HepG2 (cell line): ENCODE results near the gene CDHR1. TPM values are rescaled to one million over a fixed set of nuclear protein-coding genes. Genes with fewer than 3 reads are reported as not detected.

Experiments
- ATAC-seq: fragments of 200-7000 bp; cut with Tn5 transposase; 3 replicates; pipeline ENCODE4 v1.9.1; 2020; ENCODE audit warnings: mild to moderate bottlenecking, moderate library complexity
- BruUV-seq: library from RNA; stranded (reverse); fragments of 400-500 nt; replicated peaks from 2 replicates; lab custom pipeline; 2021; lab: Mats Ljungman, UMichigan
- CTCF ChIA-PET: fragments of 300-600 bp; formaldehyde crosslinking; extraction: SDS; loops from one replicate; lab custom pipeline; 2021; ENCODE audit warnings: low total read pairs, inconsistent platforms, low intra/inter-chr PET ratio; lab: Yijun Ruan, JAX
- POLR2A ChIA-PET: fragments of 350-600 bp; sonication (Branson Sonifier 250); formaldehyde crosslinking; loops from one replicate; lab custom pipeline; 2020; ENCODE audit warnings: antibody characterized with exemption, inconsistent platforms; lab: Yijun Ruan, JAX
- DNase-seq: peaks from one replicate; pipeline ENCODE4 v3.0.0-alpha.2; 2015; ENCODE audit warnings: low spot score
- FAIRE-seq: peaks from 3 replicates; lab custom pipeline; 2011; peaks lifted over from hg19 to GRCh38; lab: Jason Lieb, UNC
- H2AFZ ChIP-seq: one replicate; pipeline ENCODE4 v1.6.1; 2011; ENCODE audit warnings: low read length, inconsistent platforms
- H3K27ac ChIP-seq: fragments of 300-600 bp; 3 replicates; pipeline ENCODE4 v1.8.0; 2011; ENCODE audit warnings: mixed run types, mild to moderate bottlenecking, mixed read lengths, low read length, inconsistent platforms; ENCODE audit not compliant: insufficient read depth; ENCODE audit errors: extremely low read length
- H3K27me3 ChIP-seq, 2 experiments: fragments of 200-600 bp in 1 of 2; 2 replicates in 1 of 2; 3 replicates in 1 of 2; pipeline versions ENCODE4 v1.6.0 to v1.8.0; 2011; ENCODE audit warnings: low read length in 2 of 2, mild to moderate bottlenecking in 2 of 2, moderate library complexity in 2 of 2, inconsistent platforms in 1 of 2; ENCODE audit not compliant: insufficient read depth in 2 of 2, control insufficient read depth in 1 of 2
- H3K36me3 ChIP-seq, 2 experiments: fragments of 200-600 bp in 1 of 2; replicated peaks in 1 of 2; 2 replicates in 1 of 2; 3 replicates in 1 of 2; pipeline versions ENCODE4 v1.5.1 to v1.8.0; 2011; ENCODE audit warnings: low read length in 2 of 2, inconsistent platforms in 1 of 2; ENCODE audit not compliant: insufficient read depth in 2 of 2, control insufficient read depth in 1 of 2
- H3K4me1 ChIP-seq: 2 replicates; pipeline ENCODE4 v1.5.1; 2012; ENCODE audit warnings: low read length, inconsistent platforms; ENCODE audit not compliant: insufficient read depth
- H3K4me2 ChIP-seq: 2 replicates; pipeline ENCODE4 v1.6.0; 2011; ENCODE audit warnings: low read depth, low read length, inconsistent platforms
- H3K4me3 ChIP-seq, 3 experiments: fragments of 200-600 bp in 1 of 3; sonication (generic), shearing (Covaris generic) in 1 of 3; replicated peaks in 1 of 3; 2 replicates each; pipeline ENCODE4 v1.5.1; 2011 to 2016; ENCODE audit warnings: low read length in 3 of 3, inconsistent platforms in 2 of 3, low read depth in 2 of 3, mild to moderate bottlenecking in 2 of 3, control low read depth in 1 of 3, mixed read lengths in 1 of 3; ENCODE audit not compliant: insufficient read depth in 1 of 3
- H3K79me2 ChIP-seq: one replicate; pipeline ENCODE4 v1.6.1; 2011; ENCODE audit warnings: low read length, inconsistent platforms; ENCODE audit not compliant: insufficient read depth
- H3K9ac ChIP-seq: 2 replicates; pipeline ENCODE4 v1.6.0; 2011; ENCODE audit warnings: mild to moderate bottlenecking, low read depth, low read length, inconsistent platforms; ENCODE audit not compliant: insufficient read depth
- H3K9me3 ChIP-seq: 2 replicates; pipeline ENCODE4 v1.5.1; 2012; ENCODE audit warnings: mild to moderate bottlenecking, low read length
- H4K20me1 ChIP-seq: 2 replicates; pipeline ENCODE4 v1.6.0; 2011; ENCODE audit warnings: inconsistent platforms, mild to moderate bottlenecking, low read length, moderate library complexity; ENCODE audit not compliant: insufficient read depth
- CCAR2 ChIP-seq: fragments of 200-400 bp; formaldehyde crosslinking; optimal IDR thresholded peaks from 2 replicates; pipeline ENCODE3; 2018; ENCODE audit warnings: low read depth, mild to moderate bottlenecking, low read length, moderate library complexity
- FOXP4 ChIP-seq: sonication (generic); formaldehyde crosslinking; IDR thresholded peaks from 2 replicates; pipeline ENCODE4 v1.4.0; 2020; ENCODE audit warnings: missing genetic modification reagents
- GATAD1 ChIP-seq: IDR thresholded peaks from 2 replicates; pipeline ENCODE4 v1.6.1; 2016; ENCODE audit warnings: missing genetic modification reagents, missing compliant biosample characterization
- JARID2 ChIP-seq: sonication (generic); formaldehyde crosslinking; IDR thresholded peaks from 2 replicates; pipeline ENCODE4 v1.8.1; 2023; ENCODE audit warnings: missing genetic modification reagents, inconsistent platforms; ENCODE audit not compliant: insufficient replicate concordance
- JUNB ChIP-seq: sonication (generic); formaldehyde crosslinking; IDR thresholded peaks from 2 replicates; pipeline ENCODE4 v1.8.0; 2022; ENCODE audit warnings: missing genetic modification reagents, mild to moderate bottlenecking, borderline replicate concordance
- MAF1 ChIP-seq: sonication (generic); formaldehyde crosslinking; IDR thresholded peaks from 2 replicates; pipeline ENCODE4 v1.5.0; 2020; ENCODE audit warnings: missing genetic modification reagents, borderline replicate concordance
- MTA3 ChIP-seq: sonication (generic); formaldehyde crosslinking; IDR thresholded peaks from 2 replicates; pipeline ENCODE4 v1.4.0; 2020; ENCODE audit warnings: missing genetic modification reagents
- NAIF1 ChIP-seq: sonication (generic); formaldehyde crosslinking; IDR thresholded peaks from 2 replicates; pipeline ENCODE4 v1.5.0; 2020; ENCODE audit warnings: mild to moderate bottlenecking, missing genetic modification reagents, borderline replicate concordance
- NFKBIZ ChIP-seq: IDR thresholded peaks from 2 replicates; pipeline ENCODE4 v1.6.1; 2018; ENCODE audit warnings: missing genetic modification reagents, missing compliant biosample characterization
- ONECUT2 ChIP-seq: sonication (generic); formaldehyde crosslinking; IDR thresholded peaks from 2 replicates; pipeline ENCODE4 v1.4.0; 2020; ENCODE audit warnings: missing genetic modification reagents
- RFX5 ChIP-seq: IDR thresholded peaks from 2 replicates; pipeline ENCODE4 v1.6.1; 2011; ENCODE audit warnings: low read depth, low read length, improper control_type of control experiment
- SNAPC2 ChIP-seq: sonication (generic); formaldehyde crosslinking; IDR thresholded peaks from 2 replicates; pipeline ENCODE4 v1.8.1; 2022; ENCODE audit warnings: mild to moderate bottlenecking, missing genetic modification reagents
- ZBTB38 ChIP-seq: sonication (generic); formaldehyde crosslinking; IDR thresholded peaks from 2 replicates; pipeline ENCODE4 v1.5.1; 2020; ENCODE audit warnings: mild to moderate bottlenecking, missing genetic modification reagents
- ZMYM3 ChIP-seq: sonication (generic); formaldehyde crosslinking; IDR thresholded peaks from 2 replicates; pipeline ENCODE4 v1.5.1; 2020; ENCODE audit warnings: mild to moderate bottlenecking, missing genetic modification reagents
- ZNF605 ChIP-seq: sonication (generic); formaldehyde crosslinking; IDR thresholded peaks from 2 replicates; pipeline ENCODE4 v1.8.0; 2022; ENCODE audit warnings: mild to moderate bottlenecking, missing genetic modification reagents
- WGBS: methylation state at CpG from one replicate; pipeline ENCODE4 v1.1.6; 2017; ENCODE audit warnings: low lambda C conversion rate; 5-methylcytosine and 5-hydroxymethylcytosine counted together
- in situ Hi-C: cut with HindIII; loops from 2 replicates; pipeline ENCODE4 v1.10.0; 2017; ENCODE audit warnings: low pct_unique_long_range_greater_than_20kb; ENCODE audit not compliant: extremely low pct_ligation_motif_present
- intact Hi-C: fragments of 100-400 bp; cut with micrococcal nuclease; formaldehyde crosslinking; loops from one replicate; pipeline ENCODE4 v1.10.0; 2022; ENCODE audit not compliant: unreplicated experiment
- polyA plus RNA-seq, 8 experiments: library from polyadenylated mRNA; depleted of rRNA in 3 of 8; stranded (reverse) in 7 of 8; unstranded in 1 of 8; fragments of >200 nt; fragmentation: Illumina TruSeq in 4 of 8; extraction: Trizol in 4 of 8; gene quantifications; 2 replicates each; pipeline versions ENCODE4 v1.2.1 to v1.2.3, GENCODE V29; 2011 to 2016; ENCODE audit warnings: low read depth in 4 of 8, missing spikeins in 1 of 8, mixed read lengths in 1 of 8; ENCODE audit not compliant: insufficient read depth in 1 of 8
- total RNA-seq, 5 experiments: library from RNA; depleted of rRNA; stranded (reverse); fragments of >200 nt; fragmentation: Illumina TruSeq; extraction: Trizol; gene quantifications; 2 replicates each; pipeline ENCODE4 v1.2.3, GENCODE V29; 2016; ENCODE audit warnings: low read depth in 1 of 5
- TF ChIP-seq, protein P1 (sequence below): sonication (generic); formaldehyde crosslinking; IDR thresholded peaks from 2 replicates; pipeline ENCODE4 v1.4.0; 2020; ENCODE audit warnings: missing genetic modification reagents, borderline replicate concordance
- TF ChIP-seq, protein P2 (sequence below): sonication (generic); formaldehyde crosslinking; IDR thresholded peaks from 2 replicates; pipeline ENCODE4 v1.5.0; 2020; ENCODE audit warnings: mild to moderate bottlenecking, missing genetic modification reagents, borderline replicate concordance

CDHR1 gene
- total and polyA plus RNA-seq, 2 of the 13 experiments (the other 11 are each of a cell fraction or from before 2014, with no cell fraction given), result 0.04 to 0.09 TPM

- Histone ChIP-seq H3K4me3 (no peak overlapping the region), H3K36me3 (0 out of 5 replicates have a peak, but pooled peaks cover 0 to under 1% of the 10 kb centered on the region in 2 experiments), H2AFZ (no peak overlapping the region), H3K9me3 (no peaks in the 10 kb centered on the region), H3K4me2 (no peak overlapping the region), H3K79me2 (no peaks in the 10 kb centered on the region), H3K9ac (no peak overlapping the region), H4K20me1 (no peaks in the 10 kb centered on the region), H3K4me1 (0 out of 2 replicates have a peak, but pooled peaks cover 10% of the 10 kb centered on the region), H3K27ac (no peak overlapping the region), H3K27me3 (peaks cover 0 to 10% of the 10 kb centered on the region in 2 experiments; a peak in 2 of 5 replicates)
- no peak for TF ChIP-seq JARID2 (CRISPR knock-in tag)
- TF ChIP-seq ZMYM3 (CRISPR knock-in tag), result no peak
- TF ChIP-seq JUNB (CRISPR knock-in tag), result no peak
- no peak for TF ChIP-seq MTA3 (CRISPR knock-in tag)
- TF ChIP-seq, protein P1, sequence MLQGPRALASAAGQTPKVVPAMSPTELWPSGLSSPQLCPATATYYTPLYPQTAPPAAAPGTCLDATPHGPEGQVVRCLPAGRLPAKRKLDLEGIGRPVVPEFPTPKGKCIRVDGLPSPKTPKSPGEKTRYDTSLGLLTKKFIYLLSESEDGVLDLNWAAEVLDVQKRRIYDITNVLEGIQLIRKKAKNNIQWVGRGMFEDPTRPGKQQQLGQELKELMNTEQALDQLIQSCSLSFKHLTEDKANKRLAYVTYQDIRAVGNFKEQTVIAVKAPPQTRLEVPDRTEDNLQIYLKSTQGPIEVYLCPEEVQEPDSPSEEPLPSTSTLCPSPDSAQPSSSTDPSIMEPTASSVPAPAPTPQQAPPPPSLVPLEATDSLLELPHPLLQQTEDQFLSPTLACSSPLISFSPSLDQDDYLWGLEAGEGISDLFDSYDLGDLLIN (CRISPR knock-in tag), result no peak
- no peak for TF ChIP-seq ZNF605
- no peak for TF ChIP-seq GATAD1 (CRISPR knock-in tag)
- TF ChIP-seq ONECUT2 (CRISPR knock-in tag), result no peak
- no peak for TF ChIP-seq SNAPC2 (CRISPR knock-in tag)
- TF ChIP-seq, protein P2, sequence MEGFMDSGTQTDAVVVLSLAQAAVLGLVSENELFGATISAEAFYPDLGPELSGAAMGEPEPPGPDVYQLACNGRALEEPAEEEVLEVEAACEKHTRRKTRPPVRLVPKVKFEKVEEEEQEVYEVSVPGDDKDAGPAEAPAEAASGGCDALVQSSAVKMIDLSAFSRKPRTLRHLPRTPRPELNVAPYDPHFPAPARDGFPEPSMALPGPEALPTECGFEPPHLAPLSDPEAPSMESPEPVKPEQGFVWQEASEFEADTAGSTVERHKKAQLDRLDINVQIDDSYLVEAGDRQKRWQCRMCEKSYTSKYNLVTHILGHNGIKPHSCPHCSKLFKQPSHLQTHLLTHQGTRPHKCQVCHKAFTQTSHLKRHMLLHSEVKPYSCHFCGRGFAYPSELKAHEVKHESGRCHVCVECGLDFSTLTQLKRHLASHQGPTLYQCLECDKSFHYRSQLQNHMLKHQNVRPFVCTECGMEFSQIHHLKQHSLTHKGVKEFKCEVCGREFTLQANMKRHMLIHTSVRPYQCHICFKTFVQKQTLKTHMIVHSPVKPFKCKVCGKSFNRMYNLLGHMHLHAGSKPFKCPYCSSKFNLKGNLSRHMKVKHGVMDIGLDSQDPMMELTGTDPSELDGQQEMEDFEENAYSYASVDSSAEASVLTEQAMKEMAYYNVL (CRISPR knock-in tag), result no peak
- no peak for TF ChIP-seq MAF1 (CRISPR knock-in tag)
- TF ChIP-seq NFKBIZ (CRISPR knock-in tag), result no peak
- TF ChIP-seq FOXP4, result no peak
- no peak for TF ChIP-seq CCAR2
- no peak for TF ChIP-seq ZBTB38 (CRISPR knock-in tag)
- TF ChIP-seq RFX5, result no peak
- TF ChIP-seq NAIF1 (CRISPR knock-in tag), result no peak
- intact Hi-C loops, result no loop called here
- WGBS, result 24% methylated on average over 9 of the region's 9 CpGs
- DNase-seq (no peak), ATAC-seq (peak; percentile 52), FAIRE-seq (no peak)
- BruUV-seq, result no TSS peak
- ChIA-PET POLR2A (interaction anchor here (0.7 kb wide), 1 partner anchor 20 kb away, joined by 3 read pairs; no protein-coding TSS in a partner anchor), CTCF (no interaction called here)
- in situ Hi-C loops, result no loop called here
Measured at GRCh38 chr10:84159076-84159685, 35.2 kb upstream of the CDHR1 start.
